Subcutaneous abdominal adipose tissue (tissue), 5 donors: Measurements from ENCODE around the gene DDX31.

Experiments
- H3K27ac ChIP-seq: one replicate; pipeline ENCODE4 v1.7.0; 2013; ENCODE audit warnings: low read depth, mild to moderate bottlenecking, inconsistent platforms, low read length, moderate library complexity
- H3K27me3 ChIP-seq, 5 donors: one replicate each; pipeline ENCODE4 v1.7.0; 2013; ENCODE audit warnings: low read length in 5 of 5, inconsistent platforms in 1 of 5; ENCODE audit not compliant: control insufficient read depth in 5 of 5, insufficient read depth in 4 of 5
- H3K36me3 ChIP-seq, 5 donors: one replicate each; pipeline ENCODE4 v1.7.0; 2013; ENCODE audit warnings: low read length in 5 of 5; ENCODE audit not compliant: control insufficient read depth in 5 of 5, insufficient read depth in 5 of 5
- H3K4me1 ChIP-seq, 5 donors: one replicate each; pipeline ENCODE4 v1.7.0; 2013; ENCODE audit warnings: low read length in 5 of 5, mild to moderate bottlenecking in 3 of 5, moderate library complexity in 1 of 5; ENCODE audit not compliant: control insufficient read depth in 5 of 5, insufficient read depth in 5 of 5
- H3K4me3 ChIP-seq, 5 donors: one replicate each; pipeline ENCODE4 v1.7.0; 2013; ENCODE audit warnings: low read length in 5 of 5, low read depth in 1 of 5
- H3K9ac ChIP-seq, 5 donors: one replicate each; pipeline ENCODE4 v1.7.0; 2013; ENCODE audit warnings: low read length in 5 of 5, mild to moderate bottlenecking in 4 of 5, moderate library complexity in 3 of 5
- H3K9me3 ChIP-seq, 5 donors: one replicate each; pipeline ENCODE4 v1.7.0; 2013; ENCODE audit warnings: low read length in 5 of 5; ENCODE audit not compliant: control insufficient read depth in 5 of 5
- donor health status: healthy.
- donor health status: healthy.
- donor health status: healthy.
- donor health status: healthy.
- donor health status: healthy.

Gene DDX31

GRCh38 chr9:132630811-132631210 is 39.0 kb downstream of the DDX31 start:
- no peaks in the 10 kb centered on the region for H3K27me3 ChIP-seq
- no peak overlapping the region for H3K9ac ChIP-seq
- no peak overlapping the region for H3K4me3 ChIP-seq
- H3K4me1 ChIP-seq = no peaks in the 10 kb centered on the region
- H3K27ac ChIP-seq = no peak overlapping the region
- no peaks in the 10 kb centered on the region for H3K9me3 ChIP-seq
- peaks cover 15 to 65% (median 53%) of the 10 kb centered on the region in 5 donors for H3K36me3 ChIP-seq

DNA sequence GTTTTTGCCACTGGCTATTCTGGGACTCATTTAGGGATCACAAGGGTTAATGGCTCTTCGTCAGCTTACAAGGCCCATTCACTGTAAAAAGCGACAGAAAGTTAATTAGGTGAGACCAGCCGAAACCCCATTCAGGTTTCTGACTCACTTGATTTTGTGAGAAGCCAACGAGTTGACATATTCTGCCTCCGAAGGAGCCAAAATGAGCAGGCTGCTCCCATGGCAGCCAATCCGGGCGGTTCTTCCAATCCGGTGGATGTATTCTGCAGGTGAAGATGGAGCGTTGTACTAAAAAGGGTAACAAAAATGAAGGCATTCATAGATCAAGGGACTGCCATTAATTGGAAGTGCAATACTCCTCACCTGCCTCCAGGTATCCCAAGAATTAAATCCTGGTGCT is 39.7 kb downstream of the DDX31 start:
- no peak overlapping the region for H3K27ac ChIP-seq
- no peak overlapping the region for H3K4me3 ChIP-seq
- no peaks in the 10 kb centered on the region for H3K9me3 ChIP-seq
- H3K4me1 ChIP-seq = no peaks in the 10 kb centered on the region
- H3K36me3 ChIP-seq = peaks cover 18 to 70% (median 54%) of the 10 kb centered on the region in 5 donors
- no peak overlapping the region for H3K9ac ChIP-seq
- H3K27me3 ChIP-seq = no peaks in the 10 kb centered on the region

DNA sequence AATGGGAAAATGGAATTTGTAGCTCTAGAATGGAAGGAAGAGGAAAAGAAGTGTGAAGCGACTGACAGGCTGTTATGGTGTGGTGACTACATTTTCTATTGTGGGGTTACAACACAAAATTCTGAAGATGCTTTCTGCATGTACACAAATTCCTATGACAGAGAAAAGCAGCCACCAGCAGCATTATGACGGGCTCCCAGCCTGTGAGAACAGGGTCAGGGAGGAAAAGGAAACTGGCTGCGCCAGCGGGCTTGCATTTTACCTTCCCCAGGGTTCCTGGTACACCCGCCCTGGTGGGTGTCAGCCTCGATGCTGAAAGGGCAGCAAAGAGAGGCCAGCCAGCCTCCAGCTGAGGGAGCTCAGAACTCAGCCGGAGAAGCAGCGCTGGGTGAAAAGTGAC is 41.0 kb downstream of the DDX31 start:
- Histone ChIP-seq H3K36me3 (peaks cover 25 to 74% (median 61%) of the 10 kb centered on the region in 5 donors), H3K4me1 (no peaks in the 10 kb centered on the region), H3K27ac (no peak overlapping the region), H3K9me3 (no peaks in the 10 kb centered on the region), H3K4me3 (no peak overlapping the region), H3K9ac (no peak overlapping the region), H3K27me3 (no peaks in the 10 kb centered on the region)

DNA sequence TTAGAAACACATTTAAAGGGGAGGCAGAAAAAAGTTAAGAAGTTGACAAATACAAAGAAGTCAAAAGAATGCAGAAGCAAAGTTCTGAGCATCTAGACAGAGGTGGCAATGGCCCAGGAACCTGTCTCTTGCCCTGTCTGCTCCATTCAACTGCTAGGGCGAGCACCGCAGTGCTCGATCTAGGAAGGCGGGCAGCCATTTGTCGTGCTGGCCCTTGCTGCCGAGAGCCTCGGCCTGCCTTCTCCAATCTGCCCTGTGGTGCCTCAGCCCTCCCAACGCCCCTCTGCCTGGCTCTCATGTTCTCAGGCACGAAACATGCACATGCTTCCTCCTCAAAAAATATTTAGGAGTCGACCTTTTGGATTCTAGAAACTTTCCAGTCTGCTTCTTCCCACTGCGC is 42.2 kb downstream of the DDX31 start:
- H3K27me3 ChIP-seq = no peaks in the 10 kb centered on the region
- H3K27ac ChIP-seq = no peak overlapping the region
- peaks cover 21 to 76% (median 61%) of the 10 kb centered on the region in 5 donors for H3K36me3 ChIP-seq
- H3K4me1 ChIP-seq = no peaks in the 10 kb centered on the region
- H3K9ac ChIP-seq = no peak overlapping the region
- no peaks in the 10 kb centered on the region for H3K9me3 ChIP-seq
- no peak overlapping the region for H3K4me3 ChIP-seq

- Histone ChIP-seq H3K36me3 (peaks cover 21 to 81% (median 64%) of the 10 kb centered on the region in 5 donors), H3K4me3 (no peak overlapping the region), H3K4me1 (no peaks in the 10 kb centered on the region), H3K27ac (no peak overlapping the region), H3K9ac (no peak overlapping the region), H3K9me3 (no peaks in the 10 kb centered on the region), H3K27me3 (no peaks in the 10 kb centered on the region)
Measured at GRCh38 chr9:132627106-132627505, 42.7 kb downstream of the DDX31 start.

GRCh38 chr9:132626285-132626684 is 43.5 kb downstream of the DDX31 start:
- peaks cover 22 to 78% (median 61%) of the 10 kb centered on the region in 5 donors for H3K36me3 ChIP-seq
- H3K27ac ChIP-seq = no peak overlapping the region
- H3K27me3 ChIP-seq = no peaks in the 10 kb centered on the region
- no peaks in the 10 kb centered on the region for H3K4me1 ChIP-seq
- no peak overlapping the region for H3K9ac ChIP-seq
- no peak overlapping the region for H3K4me3 ChIP-seq
- H3K9me3 ChIP-seq = no peaks in the 10 kb centered on the region

GRCh38 chr9:132622159-132622558 is 47.6 kb downstream of the DDX31 start:
- Histone ChIP-seq H3K36me3 (peaks cover 24 to 64% (median 42%) of the 10 kb centered on the region in 5 donors), H3K9ac (no peak overlapping the region), H3K4me3 (no peak overlapping the region), H3K4me1 (no peaks in the 10 kb centered on the region), H3K9me3 (no peaks in the 10 kb centered on the region), H3K27me3 (no peaks in the 10 kb centered on the region), H3K27ac (no peak overlapping the region)

GRCh38 chr9:132616725-132617124 is 53.1 kb downstream of the DDX31 start:
- Histone ChIP-seq H3K4me3 (no peak overlapping the region), H3K27me3 (no peaks in the 10 kb centered on the region), H3K9ac (no peak overlapping the region), H3K36me3 (peaks cover 29 to 79% (median 54%) of the 10 kb centered on the region in 5 donors), H3K27ac (no peak overlapping the region), H3K4me1 (no peaks in the 10 kb centered on the region), H3K9me3 (no peaks in the 10 kb centered on the region)

DNA sequence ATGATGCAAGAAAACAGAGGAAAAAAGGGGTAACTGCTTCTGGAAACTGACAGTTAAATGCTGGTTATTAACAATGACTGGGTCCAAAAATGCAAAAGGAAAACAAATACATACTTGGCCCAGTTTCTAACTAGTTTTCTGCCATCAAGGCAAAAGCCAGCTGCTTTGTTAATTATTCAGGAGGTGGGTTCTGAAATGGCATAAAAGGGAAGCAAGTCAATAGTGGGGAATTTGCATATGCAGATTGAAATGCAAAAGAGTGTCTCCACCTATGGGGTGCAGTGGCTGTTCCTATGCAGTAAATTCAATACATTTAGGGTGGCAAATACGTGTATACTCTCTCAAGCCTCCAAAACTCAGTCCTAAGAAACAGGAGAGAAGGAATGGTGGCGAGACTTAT is 54.0 kb downstream of the DDX31 start:
- no peak overlapping the region for H3K4me3 ChIP-seq
- no peak overlapping the region for H3K27ac ChIP-seq
- no peaks in the 10 kb centered on the region for H3K4me1 ChIP-seq
- H3K9ac ChIP-seq = no peak overlapping the region
- H3K36me3 ChIP-seq = peaks cover 24 to 81% (median 59%) of the 10 kb centered on the region in 5 donors
- H3K9me3 ChIP-seq = no peaks in the 10 kb centered on the region
- H3K27me3 ChIP-seq = no peaks in the 10 kb centered on the region

- Histone ChIP-seq H3K27ac (no peak overlapping the region), H3K4me1 (no peaks in the 10 kb centered on the region), H3K27me3 (no peaks in the 10 kb centered on the region), H3K36me3 (peaks cover 20 to 86% (median 69%) of the 10 kb centered on the region in 5 donors), H3K9ac (no peak overlapping the region), H3K9me3 (no peaks in the 10 kb centered on the region), H3K4me3 (no peak overlapping the region)
Measured at GRCh38 chr9:132614324-132614723, 55.5 kb downstream of the DDX31 start.

DNA sequence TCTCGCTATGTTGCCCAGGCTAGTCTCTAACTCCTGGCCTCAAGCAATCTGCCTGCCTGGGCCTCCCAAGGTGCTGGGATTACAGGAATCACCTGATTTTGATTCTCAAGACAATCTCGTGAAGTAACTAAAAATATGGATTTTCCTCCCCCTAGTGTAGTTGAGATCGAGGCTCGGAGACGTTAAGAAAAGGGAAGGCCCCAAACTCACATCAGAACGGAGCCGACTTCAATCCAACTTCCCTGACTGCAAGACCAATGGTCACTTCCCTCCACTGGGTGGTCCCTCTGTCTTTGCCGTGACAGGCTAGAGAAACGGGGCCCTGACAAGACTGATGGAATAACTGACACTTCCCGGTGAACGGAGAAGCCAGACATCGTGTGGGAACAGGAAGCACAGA is 59.1 kb downstream of the DDX31 start:
- Histone ChIP-seq H3K9me3 (no peaks in the 10 kb centered on the region), H3K4me3 (no peak overlapping the region), H3K9ac (no peak overlapping the region), H3K36me3 (peaks cover 5 to 82% (median 72%) of the 10 kb centered on the region in 5 donors), H3K27ac (no peak overlapping the region), H3K4me1 (no peaks in the 10 kb centered on the region), H3K27me3 (no peaks in the 10 kb centered on the region)
